Measurements from ENCODE around the gene MCEMP1.

GRCh38 chr19:7709932-7710460, 33.1 kb downstream of the MCEMP1 start:
- TF ChIP-seq, protein P1, sequence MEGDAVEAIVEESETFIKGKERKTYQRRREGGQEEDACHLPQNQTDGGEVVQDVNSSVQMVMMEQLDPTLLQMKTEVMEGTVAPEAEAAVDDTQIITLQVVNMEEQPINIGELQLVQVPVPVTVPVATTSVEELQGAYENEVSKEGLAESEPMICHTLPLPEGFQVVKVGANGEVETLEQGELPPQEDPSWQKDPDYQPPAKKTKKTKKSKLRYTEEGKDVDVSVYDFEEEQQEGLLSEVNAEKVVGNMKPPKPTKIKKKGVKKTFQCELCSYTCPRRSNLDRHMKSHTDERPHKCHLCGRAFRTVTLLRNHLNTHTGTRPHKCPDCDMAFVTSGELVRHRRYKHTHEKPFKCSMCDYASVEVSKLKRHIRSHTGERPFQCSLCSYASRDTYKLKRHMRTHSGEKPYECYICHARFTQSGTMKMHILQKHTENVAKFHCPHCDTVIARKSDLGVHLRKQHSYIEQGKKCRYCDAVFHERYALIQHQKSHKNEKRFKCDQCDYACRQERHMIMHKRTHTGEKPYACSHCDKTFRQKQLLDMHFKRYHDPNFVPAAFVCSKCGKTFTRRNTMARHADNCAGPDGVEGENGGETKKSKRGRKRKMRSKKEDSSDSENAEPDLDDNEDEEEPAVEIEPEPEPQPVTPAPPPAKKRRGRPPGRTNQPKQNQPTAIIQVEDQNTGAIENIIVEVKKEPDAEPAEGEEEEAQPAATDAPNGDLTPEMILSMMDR (IDR thresholded peaks at IDR 0.05): no peak
- TF ChIP-seq POLR2A (IDR thresholded peaks at IDR 0.05): no peak
